PFSK-1 (cell line): ENCODE results near the gene GNAZ.

ENCODE experiments used
- FOXP2 ChIP-seq: optimal IDR thresholded peaks from 2 replicates; pipeline ENCODE3; 2011; ENCODE audit warnings: borderline replicate concordance, control low read depth, inconsistent platforms; ENCODE audit not compliant: insufficient read depth; ENCODE audit errors: extremely low read length, extremely low read depth
- POLR2AphosphoS5 ChIP-seq: IDR thresholded peaks from 2 replicates; pipeline ENCODE4 v1.6.1; 2012; ENCODE audit warnings: low read depth, mild to moderate bottlenecking, control low read depth, low read length, moderate library complexity
- SIN3A ChIP-seq: IDR thresholded peaks from 2 replicates; pipeline ENCODE4 v1.6.1; 2012; ENCODE audit warnings: mild to moderate bottlenecking, low read length, moderate library complexity, borderline replicate concordance; ENCODE audit not compliant: insufficient read depth
- TAF1 ChIP-seq: IDR thresholded peaks from 2 replicates; pipeline ENCODE4 v1.6.1; 2012; ENCODE audit warnings: low read length, control low read depth, borderline replicate concordance; ENCODE audit not compliant: insufficient read depth
- TF ChIP-seq, protein P1 (sequence below), 2 experiments: IDR thresholded peaks; 2 replicates each; pipeline versions ENCODE4 v1.6.1 to v1.8.0; 2011 to 2012; ENCODE audit warnings: low read depth in 2 of 2, low read length in 2 of 2, control low read depth in 1 of 2, inconsistent platforms in 1 of 2, mild to moderate bottlenecking in 1 of 2, moderate library complexity in 1 of 2; ENCODE audit not compliant: insufficient read depth in 1 of 2

Gene GNAZ

DNA sequence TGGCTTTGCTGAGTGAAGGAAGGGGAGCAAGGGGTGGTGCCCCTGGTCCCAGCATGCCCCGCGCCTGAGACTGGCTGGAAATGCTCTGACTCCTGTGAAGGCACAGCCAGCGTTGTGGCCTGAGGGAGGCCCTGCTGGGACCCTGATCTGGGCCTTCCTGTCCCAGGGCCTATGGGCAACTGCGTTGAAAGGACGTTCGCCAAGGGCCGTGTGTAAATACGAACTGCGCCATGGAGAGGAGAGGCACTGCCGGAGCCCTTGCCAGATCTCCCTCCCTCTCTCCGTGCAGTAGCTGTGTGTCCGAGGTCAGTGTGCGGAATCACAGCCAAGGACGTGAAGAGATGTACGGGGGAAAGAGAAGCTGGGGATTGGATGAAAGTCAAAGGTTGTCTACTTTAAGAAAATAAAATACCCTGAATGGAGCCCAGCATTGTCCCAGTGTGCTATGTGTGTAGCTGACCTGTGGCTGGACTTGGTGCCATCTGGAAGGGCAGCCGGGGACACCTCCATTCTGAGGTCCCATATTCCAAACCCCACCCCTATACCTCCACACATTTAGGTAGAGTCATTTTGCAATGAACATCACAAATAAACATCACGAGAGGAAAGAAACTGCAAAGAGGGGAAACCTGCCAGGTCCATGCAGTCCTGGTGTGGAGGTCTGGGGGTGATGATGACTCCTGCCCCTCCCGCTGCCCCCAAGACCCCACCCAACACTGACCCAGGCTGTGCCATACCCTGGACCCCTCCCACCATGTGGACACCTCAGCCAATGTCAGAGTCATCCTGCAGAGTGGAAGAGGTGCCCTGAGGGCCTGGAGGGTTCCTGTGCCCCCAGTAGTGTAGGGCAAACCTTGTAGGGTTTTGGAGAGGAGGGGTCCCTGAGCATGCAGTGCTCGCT, 54.5 kb downstream of the GNAZ start:
- no peak for TF ChIP-seq FOXP2
- TF ChIP-seq TAF1 = no peak
- TF ChIP-seq, protein P1, sequence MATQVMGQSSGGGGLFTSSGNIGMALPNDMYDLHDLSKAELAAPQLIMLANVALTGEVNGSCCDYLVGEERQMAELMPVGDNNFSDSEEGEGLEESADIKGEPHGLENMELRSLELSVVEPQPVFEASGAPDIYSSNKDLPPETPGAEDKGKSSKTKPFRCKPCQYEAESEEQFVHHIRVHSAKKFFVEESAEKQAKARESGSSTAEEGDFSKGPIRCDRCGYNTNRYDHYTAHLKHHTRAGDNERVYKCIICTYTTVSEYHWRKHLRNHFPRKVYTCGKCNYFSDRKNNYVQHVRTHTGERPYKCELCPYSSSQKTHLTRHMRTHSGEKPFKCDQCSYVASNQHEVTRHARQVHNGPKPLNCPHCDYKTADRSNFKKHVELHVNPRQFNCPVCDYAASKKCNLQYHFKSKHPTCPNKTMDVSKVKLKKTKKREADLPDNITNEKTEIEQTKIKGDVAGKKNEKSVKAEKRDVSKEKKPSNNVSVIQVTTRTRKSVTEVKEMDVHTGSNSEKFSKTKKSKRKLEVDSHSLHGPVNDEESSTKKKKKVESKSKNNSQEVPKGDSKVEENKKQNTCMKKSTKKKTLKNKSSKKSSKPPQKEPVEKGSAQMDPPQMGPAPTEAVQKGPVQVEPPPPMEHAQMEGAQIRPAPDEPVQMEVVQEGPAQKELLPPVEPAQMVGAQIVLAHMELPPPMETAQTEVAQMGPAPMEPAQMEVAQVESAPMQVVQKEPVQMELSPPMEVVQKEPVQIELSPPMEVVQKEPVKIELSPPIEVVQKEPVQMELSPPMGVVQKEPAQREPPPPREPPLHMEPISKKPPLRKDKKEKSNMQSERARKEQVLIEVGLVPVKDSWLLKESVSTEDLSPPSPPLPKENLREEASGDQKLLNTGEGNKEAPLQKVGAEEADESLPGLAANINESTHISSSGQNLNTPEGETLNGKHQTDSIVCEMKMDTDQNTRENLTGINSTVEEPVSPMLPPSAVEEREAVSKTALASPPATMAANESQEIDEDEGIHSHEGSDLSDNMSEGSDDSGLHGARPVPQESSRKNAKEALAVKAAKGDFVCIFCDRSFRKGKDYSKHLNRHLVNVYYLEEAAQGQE (IDR thresholded peaks at IDR 0.05; ENCODE audit: insufficient read depth in 1 of 2, low read depth in 2 of 2, low read length in 2 of 2) = no peak
- no peak for TF ChIP-seq POLR2AphosphoS5
- no peak for TF ChIP-seq SIN3A

DNA sequence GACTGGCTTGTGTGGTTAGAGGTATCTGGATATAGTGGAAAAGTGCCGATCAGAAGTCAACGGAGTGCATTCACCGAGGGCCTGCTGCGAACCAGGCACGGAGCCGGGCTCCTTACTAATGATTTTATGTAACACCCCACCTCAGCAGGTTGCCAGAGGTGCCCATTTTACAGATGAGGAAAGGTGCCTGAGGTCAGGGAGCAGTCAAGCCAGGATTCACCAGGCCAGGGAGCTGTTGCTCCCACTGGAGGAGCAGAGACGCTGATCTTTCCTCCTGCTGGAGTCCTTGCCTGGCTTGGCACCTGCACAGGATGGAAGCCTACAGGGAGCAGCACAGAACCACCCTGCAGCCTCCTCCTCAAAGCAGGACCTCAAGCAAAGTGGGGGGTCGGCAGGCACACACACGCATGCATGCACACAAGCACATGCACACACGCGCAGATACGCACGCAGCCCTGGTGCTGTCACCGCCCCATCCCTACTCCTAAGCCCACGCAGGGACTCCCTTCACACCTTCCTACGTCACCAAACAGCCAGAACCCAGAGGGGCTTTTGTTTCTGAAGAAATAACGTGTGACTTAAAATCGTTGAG, 55.3 kb downstream of the GNAZ start:
- no peak for TF ChIP-seq FOXP2
- no peak for TF ChIP-seq TAF1
- no peak for TF ChIP-seq POLR2AphosphoS5
- TF ChIP-seq, protein P1 (IDR thresholded peaks at IDR 0.05; ENCODE audit: insufficient read depth in 1 of 2, low read depth in 2 of 2, low read length in 2 of 2) = no peak
- TF ChIP-seq SIN3A = no peak

DNA sequence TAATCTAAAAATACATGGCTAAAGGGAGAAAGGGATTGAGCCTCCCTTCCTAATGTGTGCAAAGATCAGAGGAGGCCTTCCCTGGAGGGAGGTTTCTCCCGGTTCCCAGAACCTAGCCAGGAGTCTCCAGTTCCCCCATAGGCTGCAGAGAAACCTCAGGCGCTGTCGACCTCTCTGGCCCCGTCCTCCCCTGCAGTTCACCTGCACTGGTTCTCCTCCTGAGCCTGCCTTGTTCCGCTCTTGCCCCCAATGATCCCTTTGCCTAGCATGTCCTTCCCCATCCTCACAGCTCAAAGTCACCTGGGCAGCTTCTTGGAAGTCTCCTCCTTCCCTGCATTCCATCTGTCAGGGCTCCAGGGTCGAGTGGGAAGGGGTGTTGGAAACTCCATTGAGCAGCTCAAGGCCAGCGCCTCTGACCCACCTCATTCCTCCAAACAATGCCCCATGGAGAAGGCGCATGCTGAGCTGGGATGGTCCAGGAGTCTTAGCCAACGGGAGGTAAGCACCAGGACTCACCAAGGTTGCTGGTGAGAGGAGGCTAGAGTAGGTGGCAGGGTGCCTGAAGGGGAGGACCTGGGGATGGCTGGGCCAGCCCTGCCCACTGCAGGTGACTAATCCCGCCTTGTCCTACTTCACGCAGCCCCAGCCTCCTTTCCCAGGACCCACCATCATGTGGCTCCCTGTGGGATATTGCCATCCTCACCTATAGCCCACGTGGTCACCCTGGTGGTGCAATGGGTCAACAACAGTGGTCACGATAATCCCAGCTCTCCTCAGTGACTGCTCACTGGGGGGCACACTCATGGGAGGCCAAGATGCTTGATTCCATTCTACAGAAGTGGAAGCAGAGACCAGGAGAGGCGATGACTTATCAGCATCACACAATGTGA, 56.1 kb downstream of the GNAZ start:
- no peak for TF ChIP-seq FOXP2
- TF ChIP-seq SIN3A = no peak
- TF ChIP-seq TAF1 = no peak
- no peak for TF ChIP-seq POLR2AphosphoS5
- TF ChIP-seq, protein P1 (IDR thresholded peaks at IDR 0.05; ENCODE audit: insufficient read depth in 1 of 2, low read depth in 2 of 2, low read length in 2 of 2) = no peak

DNA sequence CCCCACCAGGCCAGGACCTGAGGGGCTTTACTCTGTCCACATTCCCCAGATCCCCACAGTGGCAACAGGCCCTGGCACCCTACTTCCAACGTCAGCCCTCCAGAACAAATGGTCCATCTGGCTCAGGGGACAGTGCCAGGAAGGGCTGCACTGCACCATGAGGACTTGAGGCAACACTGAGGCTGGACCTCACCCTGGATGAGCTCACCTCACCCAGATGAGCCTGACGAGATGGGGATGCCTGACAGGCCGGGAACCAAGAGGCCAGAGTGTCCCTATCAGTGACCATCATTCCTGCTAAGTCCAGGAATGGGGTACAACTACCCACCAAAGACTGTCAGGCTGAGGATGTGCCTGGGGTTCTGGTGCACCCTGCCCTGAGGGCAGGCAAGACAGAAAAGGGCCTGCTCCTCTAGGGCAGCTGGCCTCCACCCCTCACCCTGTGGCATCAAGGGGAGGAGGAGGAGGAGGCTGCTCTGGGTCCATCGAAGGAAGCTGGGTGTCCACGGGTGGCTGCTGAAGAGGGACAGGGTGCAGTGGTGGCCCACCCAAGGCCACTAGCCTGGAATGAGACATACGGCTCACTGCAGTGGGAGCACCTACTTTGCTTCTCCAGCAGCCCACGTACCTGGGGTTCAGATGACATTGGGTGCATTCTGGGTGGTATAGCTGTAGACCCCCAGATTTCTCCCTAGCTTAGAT, 56.9 kb downstream of the GNAZ start:
- TF ChIP-seq, protein P1 (IDR thresholded peaks at IDR 0.05; ENCODE audit: insufficient read depth in 1 of 2, low read depth in 2 of 2, low read length in 2 of 2) = no peak
- TF ChIP-seq SIN3A (no peak), FOXP2 (no peak), POLR2AphosphoS5 (no peak), TAF1 (no peak)
